HL-60 (cell line): Measurements from ENCODE around the gene CPLX3.

Source experiments
- POLR2AphosphoS5 ChIP-seq: IDR thresholded peaks from 2 replicates; pipeline ENCODE4 v1.6.1; 2012; ENCODE audit warnings: low read depth
- SPI1 ChIP-seq: IDR thresholded peaks from 2 replicates; pipeline ENCODE4 v1.6.1; 2012; ENCODE audit warnings: low read depth, mild to moderate bottlenecking, borderline replicate concordance
- TF ChIP-seq, protein P1 (sequence below): IDR thresholded peaks from one replicate; pipeline ENCODE4 v1.5.1; 2011; ENCODE audit warnings: low read length, control low read depth, inconsistent platforms; ENCODE audit not compliant: insufficient read depth
- TF ChIP-seq, protein P2 (sequence below): IDR thresholded peaks from 2 replicates; pipeline ENCODE4 v1.6.1; 2012; ENCODE audit warnings: low read depth; ENCODE audit not compliant: insufficient replicate concordance

- TF ChIP-seq, protein P1, sequence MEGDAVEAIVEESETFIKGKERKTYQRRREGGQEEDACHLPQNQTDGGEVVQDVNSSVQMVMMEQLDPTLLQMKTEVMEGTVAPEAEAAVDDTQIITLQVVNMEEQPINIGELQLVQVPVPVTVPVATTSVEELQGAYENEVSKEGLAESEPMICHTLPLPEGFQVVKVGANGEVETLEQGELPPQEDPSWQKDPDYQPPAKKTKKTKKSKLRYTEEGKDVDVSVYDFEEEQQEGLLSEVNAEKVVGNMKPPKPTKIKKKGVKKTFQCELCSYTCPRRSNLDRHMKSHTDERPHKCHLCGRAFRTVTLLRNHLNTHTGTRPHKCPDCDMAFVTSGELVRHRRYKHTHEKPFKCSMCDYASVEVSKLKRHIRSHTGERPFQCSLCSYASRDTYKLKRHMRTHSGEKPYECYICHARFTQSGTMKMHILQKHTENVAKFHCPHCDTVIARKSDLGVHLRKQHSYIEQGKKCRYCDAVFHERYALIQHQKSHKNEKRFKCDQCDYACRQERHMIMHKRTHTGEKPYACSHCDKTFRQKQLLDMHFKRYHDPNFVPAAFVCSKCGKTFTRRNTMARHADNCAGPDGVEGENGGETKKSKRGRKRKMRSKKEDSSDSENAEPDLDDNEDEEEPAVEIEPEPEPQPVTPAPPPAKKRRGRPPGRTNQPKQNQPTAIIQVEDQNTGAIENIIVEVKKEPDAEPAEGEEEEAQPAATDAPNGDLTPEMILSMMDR, result no peak
- TF ChIP-seq SPI1 (no peak), POLR2AphosphoS5 (no peak)
- TF ChIP-seq, protein P2, sequence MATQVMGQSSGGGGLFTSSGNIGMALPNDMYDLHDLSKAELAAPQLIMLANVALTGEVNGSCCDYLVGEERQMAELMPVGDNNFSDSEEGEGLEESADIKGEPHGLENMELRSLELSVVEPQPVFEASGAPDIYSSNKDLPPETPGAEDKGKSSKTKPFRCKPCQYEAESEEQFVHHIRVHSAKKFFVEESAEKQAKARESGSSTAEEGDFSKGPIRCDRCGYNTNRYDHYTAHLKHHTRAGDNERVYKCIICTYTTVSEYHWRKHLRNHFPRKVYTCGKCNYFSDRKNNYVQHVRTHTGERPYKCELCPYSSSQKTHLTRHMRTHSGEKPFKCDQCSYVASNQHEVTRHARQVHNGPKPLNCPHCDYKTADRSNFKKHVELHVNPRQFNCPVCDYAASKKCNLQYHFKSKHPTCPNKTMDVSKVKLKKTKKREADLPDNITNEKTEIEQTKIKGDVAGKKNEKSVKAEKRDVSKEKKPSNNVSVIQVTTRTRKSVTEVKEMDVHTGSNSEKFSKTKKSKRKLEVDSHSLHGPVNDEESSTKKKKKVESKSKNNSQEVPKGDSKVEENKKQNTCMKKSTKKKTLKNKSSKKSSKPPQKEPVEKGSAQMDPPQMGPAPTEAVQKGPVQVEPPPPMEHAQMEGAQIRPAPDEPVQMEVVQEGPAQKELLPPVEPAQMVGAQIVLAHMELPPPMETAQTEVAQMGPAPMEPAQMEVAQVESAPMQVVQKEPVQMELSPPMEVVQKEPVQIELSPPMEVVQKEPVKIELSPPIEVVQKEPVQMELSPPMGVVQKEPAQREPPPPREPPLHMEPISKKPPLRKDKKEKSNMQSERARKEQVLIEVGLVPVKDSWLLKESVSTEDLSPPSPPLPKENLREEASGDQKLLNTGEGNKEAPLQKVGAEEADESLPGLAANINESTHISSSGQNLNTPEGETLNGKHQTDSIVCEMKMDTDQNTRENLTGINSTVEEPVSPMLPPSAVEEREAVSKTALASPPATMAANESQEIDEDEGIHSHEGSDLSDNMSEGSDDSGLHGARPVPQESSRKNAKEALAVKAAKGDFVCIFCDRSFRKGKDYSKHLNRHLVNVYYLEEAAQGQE, result no peak
Measured at GRCh38 chr15:74822233-74822632, 4.2 kb upstream of the CPLX3 start.
